ENCODE measurements around the gene TOR4A.

The TOR4A gene

GRCh38 chr9:137310189-137311052 lies 32.9 kb downstream of the TOR4A start:
- DNase-seq (ENCODE audit: low spot score in 2 of 2): no peak

GRCh38 chr9:137311171-137311985 lies 33.9 kb downstream of the TOR4A start:
- Histone ChIP-seq H3K27me3 (ENCODE audit: low read depth) (no peaks in the 10 kb centered on the region), H3K4me1 (no peaks in the 10 kb centered on the region)
- in situ Hi-C loops (cut with MboI; ENCODE audit: low sequenced_read_pairs): no loop called here

More at GRCh38 chr9:137310189-137311052, 32.9 kb downstream of the TOR4A start:
- Histone ChIP-seq H3K36me3 (replicated peaks) (no peaks in the 10 kb centered on the region), H3K4me1 (no peaks in the 10 kb centered on the region), H3K27me3 (ENCODE audit: low read depth) (no peaks in the 10 kb centered on the region), H3K4me3 (no peak overlapping the region), H3K9me3 (no peaks in the 10 kb centered on the region)
- in situ Hi-C loops (cut with MboI; ENCODE audit: low sequenced_read_pairs): no loop called here

GRCh38 chr9:137311986-137312851 lies 34.7 kb downstream of the TOR4A start:
- no peak for DNase-seq (ENCODE audit: low spot score in 2 of 2)
- no peaks in the 10 kb centered on the region for H3K36me3 ChIP-seq (replicated peaks)
- H3K9me3 ChIP-seq: no peaks in the 10 kb centered on the region
- H3K4me1 ChIP-seq: no peaks in the 10 kb centered on the region
- H3K4me3 ChIP-seq: no peak overlapping the region
- in situ Hi-C loops (cut with MboI; ENCODE audit: low sequenced_read_pairs): no loop called here
- no peaks in the 10 kb centered on the region for H3K27me3 ChIP-seq (ENCODE audit: low read depth)

More at GRCh38 chr9:137311171-137311985, 33.9 kb downstream of the TOR4A start:
- no peak overlapping the region for H3K4me3 ChIP-seq
- H3K9me3 ChIP-seq: no peaks in the 10 kb centered on the region
- H3K36me3 ChIP-seq (replicated peaks): no peaks in the 10 kb centered on the region
- no peak for DNase-seq (ENCODE audit: low spot score in 2 of 2)

- in situ Hi-C loops (cut with MboI; ENCODE audit: low sequenced_read_pairs): no loop called here
- Histone ChIP-seq H3K4me1 (no peaks in the 10 kb centered on the region), H3K27me3 (ENCODE audit: low read depth) (no peaks in the 10 kb centered on the region), H3K36me3 (replicated peaks) (no peaks in the 10 kb centered on the region), H3K9me3 (no peaks in the 10 kb centered on the region), H3K4me3 (no peak overlapping the region)
- no peak for DNase-seq (ENCODE audit: low spot score in 2 of 2)
Observed at GRCh38 chr9:137312852-137313325, 35.4 kb downstream of the TOR4A start.

- no peaks in the 10 kb centered on the region for H3K36me3 ChIP-seq (replicated peaks)
- no peaks in the 10 kb centered on the region for H3K4me1 ChIP-seq
- in situ Hi-C loops (cut with MboI; ENCODE audit: low sequenced_read_pairs): no loop called here
- H3K9me3 ChIP-seq: no peaks in the 10 kb centered on the region
- H3K27me3 ChIP-seq (ENCODE audit: low read depth): no peaks in the 10 kb centered on the region
- no peak for DNase-seq (ENCODE audit: low spot score in 2 of 2)
- H3K4me3 ChIP-seq: no peak overlapping the region
Observed at GRCh38 chr9:137313326-137313936, 35.9 kb downstream of the TOR4A start.

- in situ Hi-C loops (cut with MboI; ENCODE audit: low sequenced_read_pairs): no loop called here
- H3K4me1 ChIP-seq: no peaks in the 10 kb centered on the region
- no peak for DNase-seq (ENCODE audit: low spot score in 2 of 2)
Observed at GRCh38 chr9:137313956-137314560, 36.5 kb downstream of the TOR4A start.

GRCh38 chr9:137314561-137315560 lies 37.3 kb downstream of the TOR4A start:
- in situ Hi-C loops (cut with MboI; ENCODE audit: low sequenced_read_pairs): no loop called here
- Histone ChIP-seq H3K4me1 (no peaks in the 10 kb centered on the region), H3K9me3 (no peaks in the 10 kb centered on the region), H3K36me3 (replicated peaks) (no peaks in the 10 kb centered on the region), H3K27me3 (ENCODE audit: low read depth) (no peaks in the 10 kb centered on the region), H3K4me3 (no peak overlapping the region)
- peak in 1 of 2 experiments; percentile 10 for DNase-seq (ENCODE audit: low spot score in 2 of 2)

More at GRCh38 chr9:137313956-137314560, 36.5 kb downstream of the TOR4A start:
- no peaks in the 10 kb centered on the region for H3K36me3 ChIP-seq (replicated peaks)
- H3K27me3 ChIP-seq (ENCODE audit: low read depth): no peaks in the 10 kb centered on the region
- H3K4me3 ChIP-seq: no peak overlapping the region
- H3K9me3 ChIP-seq: no peaks in the 10 kb centered on the region

- Histone ChIP-seq H3K36me3 (replicated peaks) (no peaks in the 10 kb centered on the region), H3K27me3 (ENCODE audit: low read depth) (no peaks in the 10 kb centered on the region), H3K4me1 (no peaks in the 10 kb centered on the region), H3K4me3 (no peak overlapping the region), H3K9me3 (no peaks in the 10 kb centered on the region)
- DNase-seq (ENCODE audit: low spot score in 2 of 2): peak in 1 of 2 experiments; percentile 6
- in situ Hi-C loops (cut with MboI; ENCODE audit: low sequenced_read_pairs): no loop called here
Observed at GRCh38 chr9:137315581-137316011, 38.1 kb downstream of the TOR4A start.

- Histone ChIP-seq H3K9me3 (no peaks in the 10 kb centered on the region), H3K36me3 (replicated peaks) (no peaks in the 10 kb centered on the region), H3K27me3 (ENCODE audit: low read depth) (no peaks in the 10 kb centered on the region), H3K4me1 (no peaks in the 10 kb centered on the region), H3K4me3 (no peak overlapping the region)
- in situ Hi-C loops (cut with MboI; ENCODE audit: low sequenced_read_pairs): no loop called here
- peak in 1 of 2 experiments; percentile 34 for DNase-seq (ENCODE audit: low spot score in 2 of 2)
Observed at GRCh38 chr9:137316012-137316981, 38.8 kb downstream of the TOR4A start.

- no peak overlapping the region for H3K4me3 ChIP-seq
- H3K27me3 ChIP-seq (ENCODE audit: low read depth): no peaks in the 10 kb centered on the region
- no peak for DNase-seq (ENCODE audit: low spot score in 2 of 2)
- H3K36me3 ChIP-seq (replicated peaks): no peaks in the 10 kb centered on the region
- in situ Hi-C loops (cut with MboI; ENCODE audit: low sequenced_read_pairs): no loop called here
- H3K4me1 ChIP-seq: no peaks in the 10 kb centered on the region
- H3K9me3 ChIP-seq: no peaks in the 10 kb centered on the region
Observed at GRCh38 chr9:137317021-137317717, 39.6 kb downstream of the TOR4A start.

Data from HAP-1 (cell line).